HG02759 (cell line): ENCODE data around the gene TULP4.

Experiments used
- ATAC-seq: cut with Tn5 transposase; IDR thresholded peaks from one replicate; pipeline ENCODE4 v1.9.1; 2021; ENCODE audit warnings: mild to moderate bottlenecking, moderate library complexity; ENCODE audit not compliant: unreplicated experiment

TULP4 gene

DNA sequence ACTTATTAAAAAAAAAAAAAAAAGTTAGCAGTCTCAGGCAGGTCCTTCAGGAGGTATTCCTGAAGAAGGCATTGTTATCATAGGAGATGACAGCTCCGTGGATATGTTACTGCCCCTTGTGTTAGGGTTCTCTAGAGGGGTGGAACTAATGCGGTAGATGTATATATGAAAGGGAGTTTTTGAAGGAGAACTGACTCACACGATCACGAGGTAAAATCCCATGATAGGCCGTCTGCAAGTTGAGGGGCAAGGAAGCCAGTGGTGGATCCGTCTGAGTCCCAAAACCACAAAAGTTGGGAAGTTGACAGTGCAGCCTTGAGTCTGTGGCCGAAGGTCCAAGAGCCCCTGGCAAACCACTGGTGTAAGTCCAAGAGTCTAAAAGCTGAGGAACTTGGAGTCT is 103.4 kb downstream of the TULP4 start:
- no peak for ATAC-seq

DNA sequence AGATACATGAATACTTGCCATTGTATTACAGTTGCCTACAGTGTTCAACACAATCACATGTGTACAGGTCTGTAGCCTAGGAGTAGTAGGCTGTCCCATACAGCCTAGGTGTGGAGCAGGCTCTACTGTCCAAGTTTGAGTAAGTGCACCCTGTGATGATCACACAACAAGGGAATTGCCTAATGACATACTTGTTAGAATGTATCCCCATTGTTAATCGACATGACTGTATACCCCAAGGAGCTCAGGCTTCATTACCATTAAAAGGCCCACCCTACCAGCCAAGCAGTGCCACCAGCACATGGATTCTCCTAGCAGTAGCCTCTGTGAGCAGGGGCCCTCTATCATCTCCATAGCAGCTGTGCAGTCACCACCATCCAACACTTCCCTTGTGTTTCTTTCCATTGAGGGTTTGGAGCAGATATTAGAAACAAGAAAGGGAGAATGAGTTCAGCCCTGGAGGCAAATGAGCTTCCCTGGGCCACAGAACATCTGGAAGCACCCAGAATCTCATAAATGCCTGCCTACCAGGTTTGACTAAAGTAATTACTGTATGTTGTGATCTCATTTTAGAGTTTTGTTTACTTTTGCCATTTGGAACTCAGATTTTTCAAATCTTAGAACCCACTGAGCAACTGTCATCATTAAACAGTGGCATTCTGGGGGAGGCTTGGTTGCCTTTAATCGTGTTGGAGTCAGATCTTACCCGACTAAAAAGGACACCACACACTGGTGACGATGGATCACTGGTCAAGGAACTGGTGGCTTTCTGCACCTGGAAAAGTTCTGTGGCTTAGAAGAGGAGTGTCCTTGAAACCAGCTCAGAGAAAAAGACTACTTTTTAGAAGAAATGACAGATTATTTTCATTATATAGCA is 104.9 kb downstream of the TULP4 start:
- ATAC-seq = no peak

DNA sequence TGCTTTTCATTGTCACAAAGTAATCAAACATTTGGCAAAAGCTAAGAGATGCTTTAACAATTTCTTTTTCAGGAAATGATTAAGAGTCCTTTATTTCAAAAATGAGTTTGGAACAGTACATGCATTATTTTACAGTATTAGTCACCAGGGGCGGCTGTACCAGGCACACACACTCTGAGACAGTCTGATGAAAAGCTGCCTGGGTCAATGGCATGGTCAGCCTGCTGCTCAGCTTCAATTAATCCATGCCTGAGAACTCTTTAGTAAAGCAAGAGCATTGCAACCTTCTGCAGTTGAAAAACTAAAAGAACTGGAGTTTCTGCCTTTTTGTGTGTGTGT is 105.5 kb downstream of the TULP4 start:
- no peak for ATAC-seq

DNA sequence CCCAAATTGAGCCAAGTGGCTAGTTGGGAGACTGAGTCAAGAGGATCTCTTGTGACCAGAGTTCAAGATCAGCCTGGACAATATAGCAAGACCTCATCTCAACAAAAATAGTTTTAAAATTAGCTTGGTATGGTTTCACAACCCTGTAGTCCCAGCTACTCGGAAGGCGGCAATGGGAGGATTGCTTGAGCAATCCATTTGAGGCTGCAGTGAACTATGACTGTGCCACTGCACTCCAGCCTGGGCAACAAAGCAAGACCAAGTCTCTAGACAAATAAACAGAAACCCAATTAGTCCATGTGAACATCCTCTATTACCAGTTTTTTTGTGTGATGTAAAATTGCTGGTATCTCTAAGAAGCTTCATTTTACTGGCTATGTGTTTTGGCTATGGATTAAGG is 106.2 kb downstream of the TULP4 start:
- ATAC-seq = no peak

DNA sequence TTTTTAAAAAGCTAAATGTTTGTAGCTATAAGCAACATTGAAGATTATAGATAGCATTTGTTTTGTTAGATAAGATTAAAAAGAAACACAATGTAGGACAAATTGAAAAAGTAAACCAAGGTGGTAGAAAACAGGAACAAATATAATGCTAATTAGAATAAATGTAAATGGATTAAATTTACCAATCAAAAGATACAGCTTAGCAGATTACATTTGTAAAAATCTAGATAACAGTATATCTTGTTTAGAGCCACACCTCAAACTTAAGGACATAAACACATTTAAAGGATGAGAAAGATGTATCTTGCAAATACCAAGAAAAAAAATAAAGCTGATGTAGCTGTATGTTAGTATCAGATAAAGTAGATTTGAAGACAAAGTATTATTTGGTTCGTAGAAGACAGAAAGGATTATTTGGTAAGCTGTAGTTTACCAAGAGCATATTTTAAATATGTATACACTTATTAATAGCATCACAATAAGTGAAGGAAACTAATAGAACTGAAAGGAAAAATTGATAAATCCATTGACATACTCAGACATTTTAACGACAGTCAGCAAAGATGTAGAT is 107.2 kb downstream of the TULP4 start:
- ATAC-seq = no peak

DNA sequence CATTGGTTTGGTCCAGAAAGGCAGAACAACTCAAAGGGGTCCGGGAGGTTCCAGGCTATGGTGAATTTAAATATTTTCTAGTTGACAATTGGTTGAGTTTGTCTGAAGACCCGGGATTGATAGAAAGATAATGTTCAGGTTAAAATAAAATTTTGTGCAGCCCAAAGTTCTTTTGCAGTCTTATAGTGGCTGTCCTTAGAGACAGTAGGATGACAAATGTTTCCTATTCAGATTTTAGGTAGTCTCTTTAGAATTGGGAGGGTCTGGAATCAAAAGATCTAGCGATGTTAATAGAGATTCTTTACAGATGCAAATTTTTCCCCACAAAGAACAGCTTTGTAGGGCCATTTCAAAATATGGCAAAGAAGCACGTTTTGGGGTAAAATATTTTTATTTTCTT is 109.1 kb downstream of the TULP4 start:
- no peak for ATAC-seq

DNA sequence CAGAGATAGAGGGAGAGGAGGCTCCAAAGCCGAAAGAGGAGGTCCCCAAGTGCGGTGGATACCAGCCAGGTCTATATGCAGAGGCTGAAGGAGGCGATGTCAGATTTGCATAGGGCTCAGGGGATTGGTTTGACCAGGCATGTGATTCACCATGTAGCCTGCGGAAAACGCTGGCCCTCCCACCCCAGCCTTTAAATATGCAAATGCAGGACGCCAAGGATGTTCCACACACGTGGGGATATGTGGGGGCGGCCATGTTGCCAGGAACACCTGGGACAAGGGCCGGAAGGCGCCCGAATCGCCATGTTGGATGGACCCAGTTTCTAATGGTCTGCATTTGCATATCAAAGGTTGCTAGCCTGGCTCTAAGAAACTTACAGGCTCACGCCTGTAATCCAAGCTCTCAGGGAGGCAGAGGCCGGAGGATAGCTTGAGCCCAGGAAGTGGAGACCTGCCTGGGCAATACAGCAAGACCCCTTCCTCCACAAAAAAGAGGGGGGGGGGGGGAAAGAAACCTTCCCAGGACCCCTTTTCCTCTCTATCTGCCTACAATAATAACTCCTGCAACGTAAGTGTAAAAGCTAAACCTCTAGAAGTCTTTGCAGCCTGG is 110.5 kb downstream of the TULP4 start:
- no peak for ATAC-seq

DNA sequence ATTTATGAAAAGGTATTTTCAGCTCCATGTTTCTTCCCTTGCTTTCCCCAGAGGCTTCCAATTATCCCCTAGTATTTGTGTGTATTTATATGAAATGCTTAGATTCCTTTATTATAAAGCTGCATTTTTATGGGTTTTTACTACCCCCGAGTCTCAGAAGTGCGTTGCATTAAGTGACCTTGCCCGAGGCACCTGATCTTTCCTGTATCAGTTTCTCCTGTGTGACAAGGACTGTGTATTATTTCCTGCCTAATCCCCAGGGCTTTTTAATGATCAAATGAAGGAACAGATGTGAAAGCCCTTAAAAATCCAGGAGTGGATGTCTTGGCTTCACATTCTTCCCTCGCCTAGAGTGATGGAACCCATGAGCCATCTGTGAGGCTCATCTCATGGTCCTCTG is 118.8 kb downstream of the TULP4 start:
- ATAC-seq = no peak

DNA sequence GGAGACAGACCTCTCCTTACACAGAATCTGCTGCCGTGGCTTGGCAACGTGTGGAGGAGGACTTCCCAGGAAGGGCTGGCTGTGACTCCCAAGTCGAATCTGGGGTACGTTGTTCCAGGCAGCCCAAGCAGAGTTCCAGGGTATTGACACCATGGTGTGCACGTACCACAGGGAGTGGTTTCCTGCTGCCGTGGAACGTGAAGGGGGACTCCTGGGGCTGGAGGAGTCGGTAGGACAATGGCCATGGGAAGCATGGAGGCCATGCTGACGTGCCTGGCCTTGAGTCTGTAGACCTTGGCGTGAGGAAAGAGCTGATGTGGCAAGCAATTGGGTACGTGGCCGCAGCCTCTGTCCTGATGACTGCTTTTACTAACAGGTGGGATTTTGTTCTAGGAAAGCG is 119.3 kb downstream of the TULP4 start:
- ATAC-seq = no peak

DNA sequence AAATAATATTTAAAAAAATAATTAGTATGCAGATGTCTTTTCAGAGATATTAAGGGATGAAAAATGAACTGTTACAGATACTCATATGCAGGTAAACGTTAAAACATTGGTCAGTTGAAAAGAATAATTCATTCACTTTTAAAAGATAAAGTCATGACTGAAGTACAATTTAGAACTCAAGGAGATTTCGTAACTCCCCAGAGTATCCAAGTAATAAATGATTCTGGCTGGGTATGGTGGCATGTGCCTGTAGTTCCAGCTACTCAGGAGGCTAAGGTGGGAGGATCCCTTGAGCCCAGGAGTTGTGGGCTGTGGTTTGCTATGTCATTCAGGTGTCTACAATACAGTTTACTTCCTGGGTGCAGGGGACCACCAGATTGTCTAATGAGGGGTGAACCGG is 125.3 kb downstream of the TULP4 start:
- no peak for ATAC-seq

DNA sequence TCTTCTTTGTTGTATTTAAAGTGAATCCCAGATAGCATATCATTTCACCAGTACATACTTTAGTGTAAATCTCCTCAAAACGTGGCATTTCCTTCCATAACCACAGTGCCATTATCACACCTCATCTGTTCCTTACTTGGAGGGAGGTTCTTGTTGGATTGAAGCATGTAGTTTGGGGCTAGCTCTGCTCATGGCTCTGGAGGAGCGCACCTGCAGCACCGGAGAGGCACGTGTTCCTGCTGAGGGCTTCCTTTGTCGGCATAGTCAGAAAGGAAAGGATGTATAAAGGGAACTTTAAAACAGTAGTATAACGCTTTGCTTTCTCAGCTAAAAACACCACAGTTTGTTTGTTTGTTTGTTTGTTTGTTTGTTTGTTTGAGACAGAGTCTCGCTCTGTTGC is 126.0 kb downstream of the TULP4 start:
- ATAC-seq = no peak

DNA sequence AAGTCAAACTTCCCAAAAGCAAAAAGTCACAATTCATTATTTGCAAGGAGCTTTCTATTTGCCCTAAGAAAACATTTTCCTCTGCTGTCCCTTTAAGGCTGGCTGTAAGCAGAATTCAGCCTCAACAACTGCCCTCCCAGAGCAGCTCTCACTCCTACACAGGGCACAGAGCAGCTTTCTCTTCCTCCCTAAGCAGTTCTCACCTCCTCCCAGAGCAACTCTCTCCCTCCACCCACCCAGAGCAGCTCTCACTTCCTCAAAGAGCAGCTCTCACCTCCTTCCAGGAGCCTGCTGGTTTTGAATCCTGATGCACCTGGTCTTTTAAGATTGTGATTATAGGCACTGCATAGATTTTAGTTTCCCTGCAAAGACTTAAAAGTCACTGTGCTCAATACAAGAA is 127.0 kb downstream of the TULP4 start:
- ATAC-seq = peak; percentile 91

DNA sequence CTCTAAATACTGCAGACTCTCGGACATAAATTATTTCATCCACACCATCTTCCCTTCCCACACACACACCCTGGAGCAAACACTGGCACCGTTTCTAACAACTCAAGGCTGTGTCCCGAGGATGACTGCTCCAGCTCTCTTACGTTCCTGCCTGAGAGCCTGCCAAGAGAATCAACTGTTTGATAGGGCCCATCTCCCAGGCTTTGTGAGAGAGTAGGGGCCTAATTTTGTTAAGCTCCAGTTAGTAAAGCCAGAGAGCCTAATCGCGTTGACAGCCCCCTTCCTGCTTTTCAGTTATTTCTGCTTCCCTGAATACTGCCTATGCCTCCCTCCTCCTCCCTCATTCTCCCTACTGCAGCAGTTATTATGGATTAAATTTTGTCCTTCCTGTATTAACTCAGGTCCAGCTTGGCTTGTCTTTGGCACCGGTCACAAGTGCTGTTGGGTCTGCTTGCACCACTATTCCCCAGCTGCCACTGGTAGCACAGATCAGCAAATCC is 129.5 kb downstream of the TULP4 start:
- no peak for ATAC-seq

DNA sequence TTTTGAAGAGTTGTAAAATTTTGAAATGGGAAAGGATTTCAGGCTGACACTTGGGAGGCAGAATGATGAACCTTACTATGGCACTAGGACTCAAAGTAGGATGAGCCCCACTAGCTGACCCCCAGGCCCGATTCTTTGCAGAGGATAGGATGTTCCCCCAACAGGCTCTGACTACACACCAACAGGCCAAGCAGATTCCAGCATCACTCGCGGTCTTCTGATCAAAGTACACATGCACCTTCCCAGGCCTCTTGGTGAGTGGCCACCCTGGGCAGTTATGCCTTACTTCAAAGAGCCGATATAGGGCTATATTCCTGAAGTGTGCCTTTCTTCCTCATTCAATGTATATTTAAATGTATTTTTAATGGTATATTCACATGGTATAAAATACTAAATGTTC is 130.0 kb downstream of the TULP4 start:
- no peak for ATAC-seq

DNA sequence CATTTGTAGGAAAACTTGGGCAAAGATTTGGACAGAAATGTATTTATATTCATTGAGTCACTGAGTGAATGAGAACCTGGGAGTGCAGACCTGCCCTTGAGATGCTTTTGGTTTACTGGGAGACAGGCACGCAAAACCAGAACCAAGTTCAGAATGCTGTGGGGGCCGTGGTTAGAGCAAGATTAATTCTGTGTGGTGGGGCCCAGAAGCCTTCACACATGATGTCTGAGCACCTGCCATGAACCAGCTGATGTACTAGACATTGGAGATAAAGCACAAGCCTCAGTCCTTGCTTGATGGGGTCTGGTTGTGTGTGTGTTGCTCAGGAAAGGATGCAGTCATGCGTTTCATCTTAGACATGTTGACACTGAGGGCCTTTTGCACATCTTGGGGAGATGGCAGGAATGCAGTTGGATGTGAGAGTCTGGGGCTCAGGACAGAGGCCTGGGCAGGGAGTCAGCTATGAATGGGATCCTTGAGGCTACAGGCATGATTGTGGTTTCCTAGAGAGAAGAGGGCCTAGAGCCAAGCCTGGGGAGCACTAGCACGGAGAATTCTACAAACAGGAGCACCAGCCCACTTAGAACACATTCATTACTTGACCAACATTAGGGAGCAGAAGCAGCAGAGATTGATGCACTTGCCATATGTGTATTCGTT is 133.3 kb downstream of the TULP4 start:
- ATAC-seq = no peak

DNA sequence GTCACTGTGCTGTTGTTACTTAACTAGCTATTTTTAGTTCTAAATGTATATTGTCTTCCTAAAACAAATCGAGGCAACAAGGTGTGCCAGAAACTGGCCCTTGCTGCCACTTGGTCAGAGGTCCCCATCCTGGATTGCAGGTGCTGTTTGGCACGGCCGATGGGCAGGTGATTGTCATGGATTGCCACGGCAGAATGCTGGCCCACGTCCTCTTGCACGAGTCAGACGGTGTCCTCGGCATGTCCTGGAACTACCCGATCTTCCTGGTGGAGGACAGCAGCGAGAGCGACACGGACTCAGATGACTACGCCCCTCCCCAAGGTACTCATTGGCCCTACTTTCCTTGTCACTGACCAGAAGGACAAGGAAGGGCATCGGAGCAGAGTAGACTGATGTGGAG is 136.6 kb downstream of the TULP4 start:
- ATAC-seq = no peak

DNA sequence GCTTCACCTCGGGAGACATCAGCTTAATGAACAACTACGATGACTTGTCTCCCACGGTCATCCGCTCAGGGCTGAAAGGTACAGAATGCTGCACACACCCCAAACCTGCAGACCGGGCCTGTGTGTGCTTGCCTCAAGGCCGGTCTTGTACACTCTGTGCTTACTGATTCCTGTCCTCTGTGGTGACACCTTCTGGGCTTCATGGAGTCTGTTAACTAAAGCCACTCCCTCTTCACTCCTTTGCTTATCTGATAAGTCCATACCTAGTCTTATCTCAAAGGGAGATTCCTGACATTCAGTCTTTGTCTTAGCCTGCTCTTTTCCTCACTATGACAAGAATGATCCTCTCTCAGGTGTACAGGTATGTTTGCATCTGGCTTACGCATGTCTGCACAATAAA is 139.9 kb downstream of the TULP4 start:
- no peak for ATAC-seq

DNA sequence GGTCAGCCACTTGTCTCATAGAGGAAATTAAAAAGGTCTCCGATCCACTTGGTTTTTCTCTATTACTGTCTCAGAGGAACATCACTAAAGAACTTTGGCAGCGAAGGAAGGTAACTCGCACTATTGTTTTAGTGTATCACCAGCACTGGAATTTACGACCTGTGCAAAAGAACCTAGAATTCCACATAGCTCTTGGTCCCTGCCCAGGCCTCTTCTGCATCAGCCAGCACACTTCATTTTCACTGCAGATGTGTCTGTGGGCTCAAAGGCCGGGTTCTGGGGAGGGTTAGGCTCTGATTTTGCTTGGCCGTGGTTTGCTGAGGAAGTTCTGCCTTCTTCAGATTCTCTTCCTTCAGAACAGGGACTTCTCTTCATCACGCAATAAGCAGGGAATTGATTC is 144.9 kb downstream of the TULP4 start:
- no peak for ATAC-seq

DNA sequence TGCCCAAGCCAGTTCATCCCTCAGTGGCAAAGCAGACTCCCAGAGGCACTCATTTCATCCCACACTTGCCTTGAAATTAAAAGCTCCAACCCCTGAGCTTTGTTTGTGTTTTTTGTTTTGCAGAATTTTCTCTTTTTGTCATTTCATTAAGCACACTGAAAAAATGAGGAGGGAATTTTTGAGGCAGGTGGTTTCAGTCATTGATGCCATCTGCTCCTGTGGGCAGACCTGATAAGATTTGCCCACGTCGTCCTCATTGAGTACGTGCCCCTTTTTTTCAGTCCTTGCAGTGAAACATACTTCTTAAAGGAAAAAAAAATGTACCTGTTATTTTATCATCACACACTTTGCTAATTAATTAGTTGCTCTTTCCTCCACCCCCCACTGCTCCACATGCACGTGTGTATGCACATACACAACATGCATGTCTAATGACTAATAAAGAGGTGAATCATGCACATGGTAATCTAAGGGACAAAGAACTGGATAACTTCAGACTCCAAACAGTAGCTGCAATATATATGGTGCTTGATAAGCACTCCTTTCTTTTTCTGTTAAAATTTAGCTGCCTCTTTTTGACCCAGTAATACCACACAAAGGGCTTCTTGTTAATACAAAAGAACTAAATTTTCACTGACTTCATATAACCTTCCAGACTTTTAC is 145.5 kb downstream of the TULP4 start:
- ATAC-seq = no peak

DNA sequence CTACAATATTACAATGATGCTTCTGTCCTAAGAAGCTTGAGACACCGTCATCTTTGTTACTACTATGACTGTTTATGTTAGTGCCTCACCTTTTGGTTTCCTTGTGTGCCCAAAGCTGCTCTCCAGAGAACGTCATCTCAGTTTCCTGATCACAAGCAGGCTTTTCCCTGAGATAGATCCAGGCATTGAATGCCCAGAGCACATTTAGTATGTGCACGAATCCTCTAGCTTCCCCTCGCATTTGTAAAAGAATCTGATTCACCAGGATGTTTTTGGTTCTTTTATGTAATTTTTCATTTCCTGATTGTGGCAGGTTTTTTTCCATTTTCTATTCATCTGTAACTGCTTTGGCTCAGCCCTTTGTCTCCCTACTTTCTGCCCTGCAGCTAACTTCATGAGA is 147.5 kb downstream of the TULP4 start:
- ATAC-seq = no peak

DNA sequence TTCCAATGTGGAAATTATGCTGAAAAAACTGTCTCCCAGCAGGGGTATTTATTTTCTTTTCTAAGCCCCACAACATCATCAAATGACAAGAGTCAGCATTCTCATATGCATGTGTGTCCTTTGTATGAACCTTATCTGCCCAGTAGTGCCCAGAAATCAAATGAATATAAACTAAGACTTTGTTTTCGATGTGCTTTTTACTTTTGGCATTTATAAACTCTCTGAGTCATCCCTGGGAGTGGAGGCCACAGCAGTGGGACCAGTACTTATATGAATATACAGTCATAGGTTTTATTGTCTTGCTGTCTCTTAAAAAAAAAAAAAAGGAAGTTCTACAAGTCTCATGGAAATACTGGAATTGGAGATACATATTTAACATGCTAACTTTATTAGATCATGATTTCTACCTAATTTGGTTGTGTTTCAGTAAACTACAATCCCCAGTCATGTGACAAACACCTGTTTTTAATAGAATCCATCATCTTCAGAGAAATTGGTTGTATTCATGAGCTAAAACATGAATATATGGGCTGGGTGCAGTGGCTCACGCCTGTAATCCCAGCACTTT is 148.4 kb downstream of the TULP4 start:
- ATAC-seq = no peak
